Measurements from ENCODE around the gene SIRPB1.
A peak's percentile ranks its signal among the peaks of the same experiment; 100 is the strongest.
"Not testable (repeated sequence)": the region's sequence is repeated elsewhere in the genome, so short reads cannot be mapped to it uniquely, and the experiment has no call there.

The SIRPB1 gene

GRCh38 chr20:1636621-1637020 lies 16.8 kb upstream of the SIRPB1 start:
- no peak for DNase-seq

- DNase-seq = no peak
Measured at GRCh38 chr20:1635291-1635979, 15.6 kb upstream of the SIRPB1 start.

- no peak for DNase-seq
Measured at GRCh38 chr20:1633535-1633934, 13.7 kb upstream of the SIRPB1 start.

- peak in 1 of 6 experiments; percentile 15 for DNase-seq
Measured at GRCh38 chr20:1632178-1632577, 12.4 kb upstream of the SIRPB1 start.

GRCh38 chr20:1631309-1632151 lies 11.7 kb upstream of the SIRPB1 start:
- no peak for DNase-seq

- no peak for DNase-seq
Measured at GRCh38 chr20:1630186-1630585, 10.4 kb upstream of the SIRPB1 start.

GRCh38 chr20:1629321-1629720 lies 9.5 kb upstream of the SIRPB1 start:
- no peak for DNase-seq

- no peak for DNase-seq
Measured at GRCh38 chr20:1628621-1629020, 8.8 kb upstream of the SIRPB1 start.

GRCh38 chr20:1627200-1627550 lies 7.4 kb upstream of the SIRPB1 start:
- no peak for DNase-seq

- no peak for DNase-seq
Measured at GRCh38 chr20:1626528-1627199, 6.9 kb upstream of the SIRPB1 start.

- DNase-seq = no peak
Measured at GRCh38 chr20:1625083-1625690, 5.4 kb upstream of the SIRPB1 start.

GRCh38 chr20:1623501-1624205 lies 3.8 kb upstream of the SIRPB1 start:
- DNase-seq = no peak

GRCh38 chr20:1622450-1622849 lies 2.6 kb upstream of the SIRPB1 start:
- DNase-seq = peak in 3 of 6 experiments; percentile 34 to 52 (median 35)

GRCh38 chr20:1621316-1621715 lies 1.5 kb upstream of the SIRPB1 start:
- no peak for DNase-seq

- DNase-seq = no peak
Measured at GRCh38 chr20:1618954-1619540, 762 bp downstream of the SIRPB1 start.

GRCh38 chr20:1618479-1618878 lies 1.3 kb downstream of the SIRPB1 start:
- no peak for DNase-seq

- no peak for DNase-seq
Measured at GRCh38 chr20:1616858-1617434, 2.9 kb downstream of the SIRPB1 start.

GRCh38 chr20:1610404-1610803 lies 9.4 kb downstream of the SIRPB1 start:
- DNase-seq = not testable (repeated sequence)

- not testable (repeated sequence) for DNase-seq
Measured at GRCh38 chr20:1608678-1609347, 11.0 kb downstream of the SIRPB1 start.

- no peak for DNase-seq
Measured at GRCh38 chr20:1600736-1601135, 19.1 kb downstream of the SIRPB1 start.

- no peak for DNase-seq
Measured at GRCh38 chr20:1595333-1595732, 24.5 kb downstream of the SIRPB1 start.

Data from stimulated activated naive CD4-positive, alpha-beta T cell (primary cell).